Fibroblast of lung (primary cell): ENCODE results near the gene AVP. TPM values are rescaled to one million over a fixed set of nuclear protein-coding genes. Genes with fewer than 3 reads are reported as not detected.

Experiments used
- DNase-seq, 2 donors: peaks; one replicate each; pipeline versions ENCODE4 v3.0.0 to v3.0.0-alpha.2; 2010; ENCODE audit warnings: low read depth in 2 of 2
- H2AFZ ChIP-seq: 2 replicates; pipeline ENCODE4 v1.5.1; 2012; ENCODE audit warnings: low read length, control low read depth, inconsistent platforms
- H3K27ac ChIP-seq: 2 replicates; pipeline ENCODE4 v1.5.1; 2011; ENCODE audit warnings: low read length, control low read depth; ENCODE audit not compliant: insufficient read depth
- H3K27me3 ChIP-seq: 2 replicates; pipeline ENCODE4 v1.5.1; 2011; ENCODE audit warnings: mild to moderate bottlenecking, low read length; ENCODE audit not compliant: control insufficient read depth, insufficient read depth
- H3K36me3 ChIP-seq: 2 replicates; pipeline ENCODE4 v1.5.1; 2011; ENCODE audit warnings: low read length; ENCODE audit not compliant: control insufficient read depth, insufficient read depth
- H3K4me1 ChIP-seq: 2 replicates; pipeline ENCODE4 v1.5.1; 2011; ENCODE audit warnings: low read length; ENCODE audit not compliant: control insufficient read depth, insufficient read depth; ENCODE audit errors: extremely low read depth
- H3K4me2 ChIP-seq: 2 replicates; pipeline ENCODE4 v1.5.1; 2011; ENCODE audit warnings: low read length, control low read depth; ENCODE audit not compliant: insufficient read depth; ENCODE audit errors: extremely low read depth
- H3K4me3 ChIP-seq, 4 experiments: fragments of 200-600 bp in 1 of 4; sonication (generic) in 1 of 4; replicated peaks in 1 of 4; 2 replicates each; pipeline ENCODE4 v1.5.1; 2011 to 2016; ENCODE audit warnings: low read length in 4 of 4, low read depth in 3 of 4, mild to moderate bottlenecking in 3 of 4, control low read depth in 2 of 4, inconsistent platforms in 1 of 4, mixed read lengths in 1 of 4; ENCODE audit not compliant: insufficient read depth in 1 of 4; ENCODE audit errors: control extremely low read depth in 1 of 4
- H3K79me2 ChIP-seq: 2 replicates; pipeline ENCODE4 v1.5.1; 2012; ENCODE audit warnings: mild to moderate bottlenecking, low read length, inconsistent platforms; ENCODE audit not compliant: control insufficient read depth, insufficient read depth
- H3K9ac ChIP-seq: 2 replicates; pipeline ENCODE4 v1.5.1; 2011; ENCODE audit warnings: mild to moderate bottlenecking, low read length, control low read depth; ENCODE audit not compliant: insufficient read depth
- H3K9me3 ChIP-seq: 2 replicates; pipeline ENCODE4 v1.5.1; 2012; ENCODE audit warnings: low read depth, low read length; ENCODE audit not compliant: control insufficient read depth, insufficient read depth
- H4K20me1 ChIP-seq: 2 replicates; pipeline ENCODE4 v1.5.1; 2011; ENCODE audit warnings: low read length; ENCODE audit not compliant: control insufficient read depth, insufficient read depth; ENCODE audit errors: extremely low read depth
- EZH2 ChIP-seq: IDR thresholded peaks from 2 replicates; pipeline ENCODE4 v1.5.1; 2012; ENCODE audit warnings: low read length, control low read depth, mild to moderate bottlenecking; ENCODE audit errors: missing control alignments
- polyA plus RNA-seq, 2 donors: library from polyadenylated mRNA; depleted of rRNA in 1 of 2; stranded (reverse) in 1 of 2; unstranded in 1 of 2; fragments of >200 nt; gene quantifications; 2 replicates each; pipeline ENCODE4 v1.2.1, GENCODE V29; 2011 to 2012; ENCODE audit warnings: missing spikeins in 1 of 2
- total RNA-seq: library from RNA; depleted of rRNA; stranded (reverse); fragments of >200 nt; gene quantifications from 2 replicates; pipeline ENCODE4 v1.2.1, GENCODE V29; 2014
- TF ChIP-seq, protein P1 (sequence below), 2 donors: IDR thresholded peaks in 1 of 2; conservative IDR thresholded peaks in 1 of 2; 1 replicate in 1 of 2; 2 replicates in 1 of 2; pipeline ENCODE4 v1.5.1; 2011 to 2012; ENCODE audit warnings: low read length in 2 of 2, control low read depth in 1 of 2, inconsistent platforms in 1 of 2, low read depth in 1 of 2, mild to moderate bottlenecking in 1 of 2

The AVP gene
- total and polyA plus RNA-seq, 2 donors (not counting 1 experiment from before 2014, with no cell fraction given): not detected

DNA sequence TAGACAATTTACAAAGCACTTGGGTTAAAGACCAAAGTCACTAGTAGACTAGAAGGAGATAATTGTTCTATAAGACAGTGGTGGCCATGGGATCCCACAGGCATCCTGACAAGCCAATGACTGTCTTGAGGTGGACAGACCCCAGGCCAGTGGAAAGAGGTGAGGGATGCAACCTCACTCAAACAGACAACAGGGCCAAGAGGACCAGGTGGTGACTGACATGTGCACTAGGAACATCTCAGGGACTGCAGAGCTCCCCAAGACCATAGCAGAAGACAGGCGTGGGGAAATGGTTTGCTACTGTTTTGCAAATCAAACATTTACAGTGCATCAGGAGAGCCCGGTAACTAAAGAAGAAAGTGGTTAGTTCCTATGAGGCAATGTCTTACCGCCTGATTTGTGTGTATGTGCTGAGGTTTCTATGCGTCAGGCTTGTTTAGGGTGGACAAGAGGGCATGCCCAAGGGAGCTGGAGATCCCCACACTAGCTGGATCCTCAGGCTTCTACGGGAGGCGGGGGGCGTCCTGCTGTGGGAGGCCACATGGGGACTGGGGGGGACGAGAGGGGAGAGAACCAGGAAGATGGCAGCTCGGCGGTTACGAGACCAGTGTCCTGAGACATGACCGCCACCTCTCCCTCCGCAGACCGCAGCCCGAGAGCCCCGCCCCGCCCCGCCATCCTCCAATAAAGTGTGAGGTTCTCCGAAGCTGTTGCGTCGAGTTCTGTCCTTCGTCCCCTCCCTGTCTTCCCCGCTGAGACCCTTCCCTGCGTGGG is 39.3 kb downstream of the AVP start:
- Histone ChIP-seq H3K27me3 (no peaks in the 10 kb centered on the region), H3K27ac (peak overlapping the region; percentile 83), H2AFZ (peak overlapping the region; percentile 63), H3K4me2 (peak overlapping the region; percentile 85), H3K9ac (peak overlapping the region; percentile 73), H3K9me3 (no peaks in the 10 kb centered on the region), H3K4me3 (peak overlapping the region; percentile 43 to 91 (median 81)), H3K4me1 (peaks cover 11% of the 10 kb centered on the region), H3K79me2 (peaks cover 9% of the 10 kb centered on the region), H4K20me1 (no peaks in the 10 kb centered on the region), H3K36me3 (peaks cover 19% of the 10 kb centered on the region)
- TF ChIP-seq, protein P1, sequence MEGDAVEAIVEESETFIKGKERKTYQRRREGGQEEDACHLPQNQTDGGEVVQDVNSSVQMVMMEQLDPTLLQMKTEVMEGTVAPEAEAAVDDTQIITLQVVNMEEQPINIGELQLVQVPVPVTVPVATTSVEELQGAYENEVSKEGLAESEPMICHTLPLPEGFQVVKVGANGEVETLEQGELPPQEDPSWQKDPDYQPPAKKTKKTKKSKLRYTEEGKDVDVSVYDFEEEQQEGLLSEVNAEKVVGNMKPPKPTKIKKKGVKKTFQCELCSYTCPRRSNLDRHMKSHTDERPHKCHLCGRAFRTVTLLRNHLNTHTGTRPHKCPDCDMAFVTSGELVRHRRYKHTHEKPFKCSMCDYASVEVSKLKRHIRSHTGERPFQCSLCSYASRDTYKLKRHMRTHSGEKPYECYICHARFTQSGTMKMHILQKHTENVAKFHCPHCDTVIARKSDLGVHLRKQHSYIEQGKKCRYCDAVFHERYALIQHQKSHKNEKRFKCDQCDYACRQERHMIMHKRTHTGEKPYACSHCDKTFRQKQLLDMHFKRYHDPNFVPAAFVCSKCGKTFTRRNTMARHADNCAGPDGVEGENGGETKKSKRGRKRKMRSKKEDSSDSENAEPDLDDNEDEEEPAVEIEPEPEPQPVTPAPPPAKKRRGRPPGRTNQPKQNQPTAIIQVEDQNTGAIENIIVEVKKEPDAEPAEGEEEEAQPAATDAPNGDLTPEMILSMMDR (conservative IDR thresholded peaks at IDR 0.05 in 1 of 2, IDR thresholded peaks at IDR 0.05 in 1 of 2; ENCODE audit: low read depth in 1 of 2, low read length in 2 of 2): no peak
- no peak for TF ChIP-seq EZH2
- DNase-seq: peak; percentile 76

DNA sequence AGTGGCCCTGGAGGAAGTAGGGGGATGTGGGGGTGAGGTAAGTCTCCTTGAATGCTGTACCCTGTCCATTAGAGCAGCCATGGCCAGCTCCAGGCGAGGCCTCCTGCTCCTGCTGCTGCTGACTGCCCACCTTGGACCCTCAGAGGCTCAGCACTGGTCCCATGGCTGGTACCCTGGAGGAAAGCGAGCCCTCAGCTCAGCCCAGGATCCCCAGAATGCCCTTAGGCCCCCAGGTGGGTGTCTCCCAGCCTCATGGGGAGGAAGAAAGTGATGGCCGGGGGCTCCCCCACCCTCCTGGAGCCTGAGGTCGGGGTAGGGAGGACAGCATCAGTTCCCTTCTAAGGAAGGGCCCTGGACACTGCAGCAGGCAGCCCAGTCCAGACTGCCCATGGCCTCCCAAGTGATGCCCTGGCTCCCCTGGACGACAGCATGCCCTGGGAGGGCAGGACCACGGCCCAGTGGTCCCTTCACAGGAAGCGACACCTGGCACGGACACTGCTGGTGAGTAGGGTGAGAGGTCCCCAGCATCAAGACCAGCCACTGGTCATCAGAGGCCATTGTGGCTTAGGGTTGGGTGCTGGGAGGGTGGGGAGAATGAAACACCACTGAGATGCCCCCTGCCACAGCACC is 40.1 kb downstream of the AVP start:
- H3K36me3 ChIP-seq: peaks cover 15% of the 10 kb centered on the region

DNA sequence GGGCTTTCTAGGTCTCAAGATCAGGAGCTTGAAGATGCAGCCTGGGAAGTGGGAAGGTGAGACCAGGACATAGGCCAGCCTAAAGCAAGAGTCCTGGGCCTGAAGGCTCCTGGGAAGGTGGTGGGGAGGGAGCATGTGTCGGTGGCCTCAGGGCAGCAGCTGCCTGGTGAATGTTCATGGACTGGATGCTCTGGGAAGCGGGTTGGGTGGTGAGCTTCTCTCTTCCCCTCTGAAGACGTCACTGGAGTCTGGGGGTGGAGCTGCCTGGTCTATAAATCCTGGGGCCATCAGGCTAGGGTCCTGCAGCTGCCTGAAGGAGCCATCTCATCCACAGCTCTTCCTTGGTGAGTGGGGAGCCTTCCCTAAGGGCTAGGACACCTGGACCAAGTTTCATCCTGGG is 41.2 kb downstream of the AVP start, which contains the start of gene GNRH2:
Gene GNRH2, plus strand, starts transcription at position 301 of the 400 bp plus-strand sequence. CDS start 793 bp downstream, outside the sequence.
- Histone ChIP-seq H3K9me3 (no peaks in the 10 kb centered on the region), H3K9ac (no peak within 1 kb of the TSS), H2AFZ (no peak within 1 kb of the TSS), H3K79me2 (peaks cover 9% of the 10 kb centered on the region), H3K4me2 (no peak within 1 kb of the TSS), H3K27ac (peak within 1 kb of the TSS; percentile 9), H3K36me3 (peaks cover 11% of the 10 kb centered on the region), H3K4me3 (no peak within 1 kb of the TSS), H3K4me1 (peaks cover 11% of the 10 kb centered on the region), H3K27me3 (no peaks in the 10 kb centered on the region), H4K20me1 (no peaks in the 10 kb centered on the region)
- TF ChIP-seq EZH2: no peak
- TF ChIP-seq, protein P1 (conservative IDR thresholded peaks at IDR 0.05 in 1 of 2, IDR thresholded peaks at IDR 0.05 in 1 of 2; ENCODE audit: low read depth in 1 of 2, low read length in 2 of 2): no peak
- no peak for DNase-seq

More for the DNA sequence above, 40.1 kb downstream of the AVP start:
- H3K4me3 ChIP-seq: no peak overlapping the region
- H3K4me2 ChIP-seq: no peak overlapping the region
- no peaks in the 10 kb centered on the region for H3K9me3 ChIP-seq
- H3K4me1 ChIP-seq: peaks cover 11% of the 10 kb centered on the region
- H3K27ac ChIP-seq: no peak overlapping the region
- TF ChIP-seq, protein P1 (conservative IDR thresholded peaks at IDR 0.05 in 1 of 2, IDR thresholded peaks at IDR 0.05 in 1 of 2; ENCODE audit: low read depth in 1 of 2, low read length in 2 of 2): no peak
- no peak for TF ChIP-seq EZH2
- no peak overlapping the region for H2AFZ ChIP-seq
- H3K9ac ChIP-seq: no peak overlapping the region
- no peaks in the 10 kb centered on the region for H3K27me3 ChIP-seq
- peaks cover 9% of the 10 kb centered on the region for H3K79me2 ChIP-seq
- H4K20me1 ChIP-seq: no peaks in the 10 kb centered on the region
- no peak for DNase-seq
